ENCODE results near the gene B3GALT2.

DNA sequence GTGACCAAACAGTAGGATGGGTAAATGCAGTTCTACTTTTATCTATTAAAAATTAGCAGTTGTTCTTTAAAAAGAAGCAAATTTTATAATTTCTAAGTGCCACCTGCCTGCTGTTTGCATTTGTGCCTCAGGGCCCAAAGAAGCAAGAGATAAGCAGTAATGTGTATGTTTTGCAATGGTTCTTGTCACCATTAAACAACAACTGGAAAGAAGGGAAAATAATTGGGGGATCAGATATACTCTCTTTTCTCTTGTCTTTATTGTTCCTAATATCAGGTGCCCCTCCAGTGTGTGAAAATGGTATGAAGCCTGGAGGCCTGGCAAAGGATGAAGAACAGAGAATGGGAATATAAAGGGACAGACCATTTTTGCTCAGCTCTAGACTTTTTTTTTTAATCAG is 9.6 kb downstream of the B3GALT2 start:
- TF ChIP-seq, protein P1, sequence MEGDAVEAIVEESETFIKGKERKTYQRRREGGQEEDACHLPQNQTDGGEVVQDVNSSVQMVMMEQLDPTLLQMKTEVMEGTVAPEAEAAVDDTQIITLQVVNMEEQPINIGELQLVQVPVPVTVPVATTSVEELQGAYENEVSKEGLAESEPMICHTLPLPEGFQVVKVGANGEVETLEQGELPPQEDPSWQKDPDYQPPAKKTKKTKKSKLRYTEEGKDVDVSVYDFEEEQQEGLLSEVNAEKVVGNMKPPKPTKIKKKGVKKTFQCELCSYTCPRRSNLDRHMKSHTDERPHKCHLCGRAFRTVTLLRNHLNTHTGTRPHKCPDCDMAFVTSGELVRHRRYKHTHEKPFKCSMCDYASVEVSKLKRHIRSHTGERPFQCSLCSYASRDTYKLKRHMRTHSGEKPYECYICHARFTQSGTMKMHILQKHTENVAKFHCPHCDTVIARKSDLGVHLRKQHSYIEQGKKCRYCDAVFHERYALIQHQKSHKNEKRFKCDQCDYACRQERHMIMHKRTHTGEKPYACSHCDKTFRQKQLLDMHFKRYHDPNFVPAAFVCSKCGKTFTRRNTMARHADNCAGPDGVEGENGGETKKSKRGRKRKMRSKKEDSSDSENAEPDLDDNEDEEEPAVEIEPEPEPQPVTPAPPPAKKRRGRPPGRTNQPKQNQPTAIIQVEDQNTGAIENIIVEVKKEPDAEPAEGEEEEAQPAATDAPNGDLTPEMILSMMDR (IDR thresholded peaks at IDR 0.05; ENCODE audit: low read depth, low read length) = no peak
- TF ChIP-seq EZH2phosphoT487 (IDR thresholded peaks at IDR 0.05; ENCODE audit: low read depth) = no peak
